ENCODE results near the gene TBCK. TPM values are rescaled to one million over a fixed set of nuclear protein-coding genes. Genes with fewer than 3 reads are reported as not detected.

The TBCK gene
- total RNA-seq, 1 donor from 2014 or later = 36.1 TPM

DNA sequence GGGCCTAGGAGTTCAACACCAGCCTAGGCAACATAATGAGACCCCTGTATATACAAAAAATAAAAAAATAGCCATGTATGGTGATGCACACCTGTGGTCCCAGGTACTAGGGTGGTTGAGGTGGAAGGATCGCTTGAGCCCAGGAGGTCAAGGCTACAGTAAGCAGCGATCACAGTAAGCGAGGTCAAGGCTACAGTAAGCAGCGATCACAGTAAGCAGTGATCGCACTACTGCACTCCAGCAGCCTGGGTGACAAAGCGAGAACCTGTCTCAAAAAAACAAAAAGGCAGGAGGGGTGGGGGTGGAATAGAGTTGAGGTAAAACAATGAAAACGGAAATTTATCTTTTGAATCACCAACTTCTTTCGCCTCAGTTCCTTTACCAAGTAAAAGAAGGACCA is 29.4 kb downstream of the TBCK start:
- DNase-seq (ENCODE audit: extremely low spot score in 2 of 2) = no peak
- Histone ChIP-seq H3K4me1 (no peaks in the 10 kb centered on the region), H3K27me3 (no peaks in the 10 kb centered on the region), H3K4me3 (no peak overlapping the region), H3K36me3 (peaks cover 0 to 4% of the 10 kb centered on the region in 2 donors), H3K27ac (no peak overlapping the region), H3K9me3 (no peaks in the 10 kb centered on the region)
- intact Hi-C loops (cut with DNase I) = no loop called here
- TF ChIP-seq POLR2AphosphoS5 (IDR thresholded peaks at IDR 0.05; ENCODE audit: insufficient read depth in 1 of 2, low read depth in 1 of 2) (no peak), POLR2A (IDR thresholded peaks at IDR 0.05) (no peak)
- TF ChIP-seq, protein P1, sequence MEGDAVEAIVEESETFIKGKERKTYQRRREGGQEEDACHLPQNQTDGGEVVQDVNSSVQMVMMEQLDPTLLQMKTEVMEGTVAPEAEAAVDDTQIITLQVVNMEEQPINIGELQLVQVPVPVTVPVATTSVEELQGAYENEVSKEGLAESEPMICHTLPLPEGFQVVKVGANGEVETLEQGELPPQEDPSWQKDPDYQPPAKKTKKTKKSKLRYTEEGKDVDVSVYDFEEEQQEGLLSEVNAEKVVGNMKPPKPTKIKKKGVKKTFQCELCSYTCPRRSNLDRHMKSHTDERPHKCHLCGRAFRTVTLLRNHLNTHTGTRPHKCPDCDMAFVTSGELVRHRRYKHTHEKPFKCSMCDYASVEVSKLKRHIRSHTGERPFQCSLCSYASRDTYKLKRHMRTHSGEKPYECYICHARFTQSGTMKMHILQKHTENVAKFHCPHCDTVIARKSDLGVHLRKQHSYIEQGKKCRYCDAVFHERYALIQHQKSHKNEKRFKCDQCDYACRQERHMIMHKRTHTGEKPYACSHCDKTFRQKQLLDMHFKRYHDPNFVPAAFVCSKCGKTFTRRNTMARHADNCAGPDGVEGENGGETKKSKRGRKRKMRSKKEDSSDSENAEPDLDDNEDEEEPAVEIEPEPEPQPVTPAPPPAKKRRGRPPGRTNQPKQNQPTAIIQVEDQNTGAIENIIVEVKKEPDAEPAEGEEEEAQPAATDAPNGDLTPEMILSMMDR (IDR thresholded peaks at IDR 0.05) = no peak

DNA sequence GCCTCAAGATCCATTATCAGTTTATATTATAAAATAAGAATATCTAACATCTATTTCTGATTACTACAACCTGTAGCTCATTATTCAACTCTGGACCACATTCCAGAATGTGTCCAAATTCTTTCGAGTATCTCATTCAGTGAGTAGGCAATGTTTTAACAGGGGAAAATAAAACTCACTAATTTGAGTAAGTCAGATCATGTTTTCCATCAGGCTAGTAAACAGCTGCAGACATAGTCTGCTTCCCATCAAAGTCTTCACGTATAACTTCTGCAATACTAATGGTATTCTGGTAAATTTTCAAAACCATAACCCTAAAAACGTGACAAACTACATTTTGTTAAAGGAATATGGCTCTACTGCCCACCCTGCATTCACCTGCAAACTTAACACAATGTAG is 31.8 kb downstream of the TBCK start:
- Histone ChIP-seq H3K9me3 (no peaks in the 10 kb centered on the region), H3K36me3 (no peaks in the 10 kb centered on the region), H3K27me3 (no peaks in the 10 kb centered on the region), H3K4me3 (no peak overlapping the region), H3K4me1 (no peaks in the 10 kb centered on the region), H3K27ac (no peak overlapping the region)
- TF ChIP-seq POLR2AphosphoS5 (IDR thresholded peaks at IDR 0.05; ENCODE audit: insufficient read depth in 1 of 2, low read depth in 1 of 2) (no peak), POLR2A (IDR thresholded peaks at IDR 0.05) (no peak)
- TF ChIP-seq, protein P1 (IDR thresholded peaks at IDR 0.05) = no peak
- intact Hi-C loops (cut with DNase I) = no loop called here
- DNase-seq (ENCODE audit: extremely low spot score in 2 of 2) = no peak

DNA sequence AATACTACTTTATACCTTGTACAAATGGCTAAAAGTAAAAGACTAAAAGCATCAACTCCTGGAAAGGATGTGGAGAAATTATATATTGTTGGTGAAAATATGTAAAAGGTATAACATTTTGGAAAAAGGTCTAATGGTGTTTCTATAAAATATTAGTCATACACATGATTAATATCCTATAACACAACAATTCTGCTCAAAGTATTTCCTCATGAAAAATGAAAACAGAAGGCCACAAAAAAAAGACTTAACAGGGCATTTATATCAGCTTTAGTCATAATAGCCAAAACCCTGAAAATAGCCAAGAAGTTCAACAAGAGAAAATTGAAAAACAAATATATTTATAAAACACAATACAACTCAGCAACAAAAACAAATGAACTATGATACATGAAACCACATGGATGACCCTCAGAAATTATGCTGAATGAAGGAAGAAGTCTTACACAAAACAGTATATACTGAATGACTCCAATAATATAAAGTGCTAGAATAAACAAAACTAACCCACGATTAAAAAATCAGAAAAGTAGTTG is 38.8 kb downstream of the TBCK start:
- no peaks in the 10 kb centered on the region for H3K27me3 ChIP-seq
- H3K4me1 ChIP-seq = no peaks in the 10 kb centered on the region
- no peak overlapping the region for H3K4me3 ChIP-seq
- H3K36me3 ChIP-seq = no peaks in the 10 kb centered on the region
- TF ChIP-seq POLR2A (IDR thresholded peaks at IDR 0.05) (no peak), POLR2AphosphoS5 (IDR thresholded peaks at IDR 0.05; ENCODE audit: insufficient read depth in 1 of 2, low read depth in 1 of 2) (no peak)
- TF ChIP-seq, protein P1 (IDR thresholded peaks at IDR 0.05) = no peak
- intact Hi-C loops (cut with DNase I) = no loop called here
- H3K9me3 ChIP-seq = no peaks in the 10 kb centered on the region
- DNase-seq (ENCODE audit: extremely low spot score in 2 of 2) = no peak
- no peak overlapping the region for H3K27ac ChIP-seq

DNA sequence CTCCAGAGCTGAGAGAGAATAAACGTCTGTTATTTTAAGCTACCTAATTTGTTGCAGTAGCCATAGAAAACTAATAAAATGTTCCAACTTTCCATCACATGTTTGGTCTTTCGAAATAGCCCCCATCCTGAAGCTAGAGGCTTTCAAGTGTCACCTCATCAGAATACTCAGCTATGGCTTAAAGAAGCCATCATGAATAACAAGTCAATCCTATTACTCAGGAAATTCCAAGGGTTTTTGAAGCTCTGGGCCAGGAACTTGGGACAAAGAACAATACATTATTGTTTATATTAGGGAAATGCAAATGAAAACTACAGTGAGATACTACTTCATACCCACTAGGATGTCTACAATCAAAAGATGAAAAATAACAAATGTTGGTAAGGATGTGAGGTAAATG is 42.2 kb downstream of the TBCK start:
- Histone ChIP-seq H3K4me1 (no peaks in the 10 kb centered on the region), H3K27me3 (no peaks in the 10 kb centered on the region), H3K4me3 (no peak overlapping the region), H3K36me3 (no peaks in the 10 kb centered on the region), H3K27ac (no peak overlapping the region), H3K9me3 (no peaks in the 10 kb centered on the region)
- no peak for DNase-seq (ENCODE audit: extremely low spot score in 2 of 2)
- TF ChIP-seq POLR2A (IDR thresholded peaks at IDR 0.05) = no peak
- TF ChIP-seq POLR2AphosphoS5 (IDR thresholded peaks at IDR 0.05; ENCODE audit: insufficient read depth in 1 of 2, low read depth in 1 of 2) = no peak
- intact Hi-C loops (cut with DNase I) = no loop called here

DNA sequence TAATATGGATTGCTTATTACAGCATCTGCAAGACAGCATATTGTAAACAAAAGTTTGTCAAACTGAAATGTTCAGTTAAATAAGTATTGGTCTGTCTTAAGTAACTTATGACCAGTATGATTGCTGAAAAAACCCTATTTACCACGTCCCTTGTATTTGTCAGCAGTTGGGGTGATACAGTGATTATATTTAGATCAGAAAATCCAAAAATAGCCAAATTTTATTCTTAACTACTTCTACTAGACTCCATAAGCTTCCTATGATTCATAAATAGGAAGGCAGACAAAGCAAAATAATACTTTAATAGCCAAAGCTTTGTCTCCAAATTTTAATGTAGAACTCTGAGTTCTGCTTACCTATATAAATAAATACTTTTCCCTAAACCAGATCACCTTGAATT is 45.3 kb downstream of the TBCK start:
- intact Hi-C loops (cut with DNase I) = no loop called here

More for the DNA sequence above, 45.3 kb downstream of the TBCK start:
- Histone ChIP-seq H3K9me3 (no peaks in the 10 kb centered on the region), H3K4me1 (no peaks in the 10 kb centered on the region), H3K36me3 (no peaks in the 10 kb centered on the region), H3K27ac (no peak overlapping the region), H3K27me3 (no peaks in the 10 kb centered on the region), H3K4me3 (no peak overlapping the region)
- TF ChIP-seq POLR2AphosphoS5 (IDR thresholded peaks at IDR 0.05; ENCODE audit: insufficient read depth in 1 of 2, low read depth in 1 of 2) (no peak), POLR2A (IDR thresholded peaks at IDR 0.05) (no peak)
- TF ChIP-seq, protein P1 (IDR thresholded peaks at IDR 0.05) = no peak
- no peak for DNase-seq (ENCODE audit: extremely low spot score in 2 of 2)
